SU-DHL-6 (cell line): ENCODE results near the gene MYL9.

Source experiments
- H2AFZ ChIP-seq: fragments of 200-600 bp; sonication (generic); 2 replicates; pipeline ENCODE4 v1.6.1; 2014; ENCODE audit warnings: low read depth, mild to moderate bottlenecking, moderate library complexity, mixed read lengths, antibody characterized with exemption, low read length; ENCODE audit not compliant: severe bottlenecking
- H3F3A ChIP-seq: fragments of 200-600 bp; shearing (Covaris generic); 2 replicates; pipeline ENCODE4 v1.6.0; 2016; ENCODE audit warnings: antibody characterized with exemption, mild to moderate bottlenecking; ENCODE audit not compliant: insufficient read depth
- H3K27ac ChIP-seq: fragments of 200-600 bp; sonication (generic); 2 replicates; pipeline ENCODE4 v1.5.1; 2016; ENCODE audit warnings: low read depth, mild to moderate bottlenecking, low read length, moderate library complexity, mixed read lengths
- H3K27me3 ChIP-seq: fragments of 200-600 bp; sonication (generic), shearing (Covaris generic); 2 replicates; pipeline ENCODE4 v1.6.0; 2014; ENCODE audit warnings: mild to moderate bottlenecking, low read length
- H3K36me3 ChIP-seq: fragments of 200-600 bp; sonication (generic); 2 replicates; pipeline ENCODE4 v1.6.1; 2014; ENCODE audit warnings: mild to moderate bottlenecking, low read length, mixed read lengths
- H3K4me2 ChIP-seq: fragments of 300-600, 200-600 bp; shearing (Covaris generic), sonication (generic); 2 replicates; pipeline ENCODE4 v1.6.0; 2014; ENCODE audit warnings: low read length, low read depth, mild to moderate bottlenecking; ENCODE audit not compliant: poor library complexity, severe bottlenecking
- H3K4me3 ChIP-seq: fragments of 200-600 bp; sonication (generic); 2 replicates; pipeline ENCODE4 v1.5.1; 2014; ENCODE audit warnings: antibody characterized with exemption, low read length, mild to moderate bottlenecking, mixed read lengths; ENCODE audit not compliant: insufficient read depth, poor library complexity, severe bottlenecking
- H3K79me2 ChIP-seq: fragments of 200-600 bp; sonication (generic); 2 replicates; pipeline ENCODE4 v1.6.1; 2014; ENCODE audit warnings: mild to moderate bottlenecking, low read length, moderate library complexity; ENCODE audit not compliant: insufficient read depth
- H3K9ac ChIP-seq: fragments of 200-600 bp; sonication (generic); 2 replicates; pipeline ENCODE4 v1.7.0; 2014; ENCODE audit warnings: mild to moderate bottlenecking, low read length
- H3K9me2 ChIP-seq: fragments of 200-600 bp; sonication (generic); replicated peaks from 2 replicates; pipeline ENCODE4 v1.6.1; 2014; ENCODE audit warnings: low read length; ENCODE audit not compliant: insufficient read depth
- H3K9me3 ChIP-seq: fragments of 200-600 bp; sonication (generic); 2 replicates; pipeline ENCODE4 v1.6.1; 2014; ENCODE audit warnings: low read length, mixed read lengths; ENCODE audit not compliant: insufficient read depth
- H4K20me1 ChIP-seq: fragments of 200-600 bp; sonication (generic); 2 replicates; pipeline ENCODE4 v1.6.1; 2014; ENCODE audit warnings: low read depth, mild to moderate bottlenecking, antibody characterized with exemption, low read length, moderate library complexity, mixed read lengths
- EZH2phosphoT487 ChIP-seq: fragments of 200-600 bp; sonication (generic), shearing (Covaris generic); conservative IDR thresholded peaks from 2 replicates; pipeline ENCODE4 v1.6.1; 2018; ENCODE audit warnings: mild to moderate bottlenecking, antibody characterized with exemption, low read length, moderate library complexity, mixed read lengths
- TF ChIP-seq, protein P1 (sequence below): fragments of 200-600 bp; sonication (generic); IDR thresholded peaks from one replicate; pipeline ENCODE4 v1.5.1; 2017; ENCODE audit warnings: antibody characterized with exemption, mild to moderate bottlenecking, low read length, moderate library complexity; ENCODE audit not compliant: insufficient read depth, poor library complexity, severe bottlenecking

The MYL9 gene

DNA sequence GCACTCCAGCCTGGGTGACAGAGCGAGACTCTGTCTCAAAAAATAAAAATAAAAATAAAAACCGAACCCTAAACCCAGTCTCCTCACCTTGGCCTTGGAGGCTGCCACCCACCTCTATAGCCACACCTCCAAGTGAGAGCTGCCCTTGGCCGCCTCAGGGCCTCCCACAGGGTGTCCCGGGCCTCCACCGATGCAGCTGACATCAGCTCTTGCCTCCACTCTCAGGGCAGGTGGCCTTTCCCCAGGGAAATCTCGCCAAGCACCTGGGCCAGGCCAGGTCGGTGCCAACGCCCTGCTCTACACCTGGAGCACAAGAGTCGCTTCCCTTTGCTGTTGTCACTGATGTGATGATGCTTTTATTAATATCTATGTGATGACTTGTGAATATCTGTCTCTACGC is 8.9 kb upstream of the MYL9 start:
- Histone ChIP-seq H3F3A (no peaks in the 10 kb centered on the region), H3K79me2 (no peaks in the 10 kb centered on the region), H3K9me3 (no peaks in the 10 kb centered on the region), H3K4me2 (no peak overlapping the region), H4K20me1 (no peaks in the 10 kb centered on the region), H3K36me3 (no peaks in the 10 kb centered on the region), H3K27ac (no peak overlapping the region), H3K27me3 (no peaks in the 10 kb centered on the region), H3K9ac (no peak overlapping the region), H2AFZ (no peak overlapping the region), H3K4me3 (no peak overlapping the region), H3K9me2 (no peaks in the 10 kb centered on the region)
- no peak for TF ChIP-seq EZH2phosphoT487
- TF ChIP-seq, protein P1, sequence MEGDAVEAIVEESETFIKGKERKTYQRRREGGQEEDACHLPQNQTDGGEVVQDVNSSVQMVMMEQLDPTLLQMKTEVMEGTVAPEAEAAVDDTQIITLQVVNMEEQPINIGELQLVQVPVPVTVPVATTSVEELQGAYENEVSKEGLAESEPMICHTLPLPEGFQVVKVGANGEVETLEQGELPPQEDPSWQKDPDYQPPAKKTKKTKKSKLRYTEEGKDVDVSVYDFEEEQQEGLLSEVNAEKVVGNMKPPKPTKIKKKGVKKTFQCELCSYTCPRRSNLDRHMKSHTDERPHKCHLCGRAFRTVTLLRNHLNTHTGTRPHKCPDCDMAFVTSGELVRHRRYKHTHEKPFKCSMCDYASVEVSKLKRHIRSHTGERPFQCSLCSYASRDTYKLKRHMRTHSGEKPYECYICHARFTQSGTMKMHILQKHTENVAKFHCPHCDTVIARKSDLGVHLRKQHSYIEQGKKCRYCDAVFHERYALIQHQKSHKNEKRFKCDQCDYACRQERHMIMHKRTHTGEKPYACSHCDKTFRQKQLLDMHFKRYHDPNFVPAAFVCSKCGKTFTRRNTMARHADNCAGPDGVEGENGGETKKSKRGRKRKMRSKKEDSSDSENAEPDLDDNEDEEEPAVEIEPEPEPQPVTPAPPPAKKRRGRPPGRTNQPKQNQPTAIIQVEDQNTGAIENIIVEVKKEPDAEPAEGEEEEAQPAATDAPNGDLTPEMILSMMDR = no peak

DNA sequence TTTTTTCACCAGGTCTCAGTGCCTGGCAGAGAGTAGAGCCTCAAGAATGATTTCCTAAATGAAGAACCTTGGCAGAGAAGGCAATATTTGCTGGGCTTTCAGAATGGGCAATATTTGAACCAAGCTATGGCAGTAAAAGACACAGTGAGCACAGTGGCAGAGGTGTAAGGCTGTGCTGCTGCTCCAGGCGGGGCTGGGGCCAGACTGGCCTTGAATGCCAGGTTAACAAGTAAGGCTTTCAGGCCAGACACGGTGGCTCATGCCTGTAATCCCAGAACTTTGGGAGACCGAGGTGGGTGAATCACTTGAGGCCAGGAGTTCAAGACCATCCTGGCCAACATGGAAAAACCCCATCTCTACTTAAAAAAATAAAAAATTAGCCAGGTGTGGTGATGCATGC is 8.5 kb upstream of the MYL9 start:
- H3K79me2 ChIP-seq = no peaks in the 10 kb centered on the region
- no peak overlapping the region for H3K4me3 ChIP-seq
- no peak overlapping the region for H2AFZ ChIP-seq
- no peaks in the 10 kb centered on the region for H3F3A ChIP-seq
- TF ChIP-seq EZH2phosphoT487 = no peak
- TF ChIP-seq, protein P1 = no peak
- no peaks in the 10 kb centered on the region for H3K36me3 ChIP-seq
- no peaks in the 10 kb centered on the region for H3K27me3 ChIP-seq
- no peaks in the 10 kb centered on the region for H4K20me1 ChIP-seq
- H3K9me3 ChIP-seq = no peaks in the 10 kb centered on the region
- no peak overlapping the region for H3K27ac ChIP-seq
- H3K4me2 ChIP-seq = no peak overlapping the region
- no peak overlapping the region for H3K9ac ChIP-seq
- H3K9me2 ChIP-seq = no peaks in the 10 kb centered on the region

DNA sequence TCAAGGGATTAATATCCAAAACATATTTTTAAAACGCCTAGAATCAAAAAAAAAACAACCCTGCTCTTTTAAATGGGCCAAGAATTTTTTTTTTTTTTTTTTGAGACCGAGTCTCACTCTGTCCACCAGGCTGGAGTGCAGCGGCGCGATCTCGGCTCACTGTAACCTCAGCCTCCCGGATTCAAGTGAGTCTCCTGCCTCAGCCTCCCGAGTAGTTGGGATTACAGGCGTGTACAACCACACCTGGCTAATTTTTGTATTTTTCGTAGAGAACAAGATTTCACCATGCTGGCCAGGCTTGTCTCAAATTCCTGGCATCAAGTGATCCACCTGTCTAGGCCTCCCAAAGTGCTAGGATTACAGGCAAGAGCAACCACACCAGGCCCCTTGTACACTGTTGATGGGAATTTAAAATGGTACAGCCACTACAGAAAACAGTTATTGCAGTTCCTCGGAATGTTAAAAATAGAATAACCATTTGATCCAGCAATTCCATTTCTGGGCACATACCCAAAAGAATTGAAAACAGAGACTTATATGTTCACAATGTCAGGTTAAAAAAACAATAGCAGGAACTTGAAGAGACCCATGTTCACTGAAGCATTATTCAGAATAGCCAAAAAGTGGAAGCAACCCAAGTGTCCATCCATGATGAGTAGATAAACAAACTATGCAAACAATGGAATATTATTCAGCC is 3.1 kb upstream of the MYL9 start:
- H3K79me2 ChIP-seq = no peaks in the 10 kb centered on the region
- no peaks in the 10 kb centered on the region for H3K36me3 ChIP-seq
- no peak for TF ChIP-seq EZH2phosphoT487
- TF ChIP-seq, protein P1 = no peak
- H3K9ac ChIP-seq = no peak overlapping the region
- no peaks in the 10 kb centered on the region for H3K9me2 ChIP-seq
- H3K4me2 ChIP-seq = no peak overlapping the region
- no peaks in the 10 kb centered on the region for H3F3A ChIP-seq
- no peaks in the 10 kb centered on the region for H3K9me3 ChIP-seq
- H4K20me1 ChIP-seq = no peaks in the 10 kb centered on the region
- no peak overlapping the region for H3K4me3 ChIP-seq
- H2AFZ ChIP-seq = no peak overlapping the region
- H3K27ac ChIP-seq = no peak overlapping the region
- H3K27me3 ChIP-seq = no peaks in the 10 kb centered on the region
